GM12872 (cell line): Measurements from ENCODE around the gene CDR2.

ENCODE experiments used
- CTCF ChIP-seq: IDR thresholded peaks from 3 replicates; pipeline ENCODE4 v1.5.1; 2011; ENCODE audit warnings: low read depth, mild to moderate bottlenecking, low read length, moderate library complexity; ENCODE audit not compliant: insufficient read depth

Gene CDR2

GRCh38 chr16:22296225-22297113 lies 78.0 kb downstream of the CDR2 start:
- no peak for TF ChIP-seq CTCF
